GM21360 (cell line): ENCODE results near the gene DST.
"Not testable (repeated sequence)": the region's sequence is repeated elsewhere in the genome, so short reads cannot be mapped to it uniquely, and the experiment has no call there.

ENCODE experiments used
- ATAC-seq: cut with Tn5 transposase; IDR thresholded peaks from one replicate; pipeline ENCODE4 v1.9.1; 2021; ENCODE audit warnings: mild to moderate bottlenecking, moderate library complexity; ENCODE audit not compliant: unreplicated experiment

DST gene

GRCh38 chr6:56518995-56519767, 123.5 kb downstream of the DST start:
- ATAC-seq: no peak

GRCh38 chr6:56517155-56517745, 125.4 kb downstream of the DST start:
- no peak for ATAC-seq

- ATAC-seq: no peak
Observed at GRCh38 chr6:56516003-56516402, 126.7 kb downstream of the DST start.

- ATAC-seq: no peak
Observed at GRCh38 chr6:56515081-56515905, 127.4 kb downstream of the DST start.

- no peak for ATAC-seq
Observed at GRCh38 chr6:56514395-56514794, 128.3 kb downstream of the DST start.

- ATAC-seq: no peak
Observed at GRCh38 chr6:56513631-56514030, 129.1 kb downstream of the DST start.

- no peak for ATAC-seq
Observed at GRCh38 chr6:56511591-56511990, 131.1 kb downstream of the DST start.

- ATAC-seq: no peak
Observed at GRCh38 chr6:56510984-56511531, 131.6 kb downstream of the DST start.

GRCh38 chr6:56509031-56509430, 133.7 kb downstream of the DST start:
- no peak for ATAC-seq

- ATAC-seq: no peak
Observed at GRCh38 chr6:56507517-56507916, 135.2 kb downstream of the DST start.

GRCh38 chr6:56505512-56506260, 137.0 kb downstream of the DST start:
- no peak for ATAC-seq

- ATAC-seq: no peak
Observed at GRCh38 chr6:56501993-56502392, 140.7 kb downstream of the DST start.

GRCh38 chr6:56499095-56499494, 143.6 kb downstream of the DST start:
- no peak for ATAC-seq

GRCh38 chr6:56497691-56498090, 145.0 kb downstream of the DST start:
- ATAC-seq: no peak

GRCh38 chr6:56497240-56497639, 145.4 kb downstream of the DST start:
- no peak for ATAC-seq

GRCh38 chr6:56496650-56497049, 146.0 kb downstream of the DST start:
- ATAC-seq: not testable (repeated sequence)

- no peak for ATAC-seq
Observed at GRCh38 chr6:56495654-56496053, 147.0 kb downstream of the DST start.

GRCh38 chr6:56491606-56492328, 150.9 kb downstream of the DST start:
- no peak for ATAC-seq

- no peak for ATAC-seq
Observed at GRCh38 chr6:56490993-56491392, 151.7 kb downstream of the DST start.

- ATAC-seq: no peak
Observed at GRCh38 chr6:56489559-56489958, 153.1 kb downstream of the DST start.
